HepG2 (cell line): Measurements from ENCODE around the gene HIF1AN. TPM values are rescaled to one million over a fixed set of nuclear protein-coding genes. Genes with fewer than 3 reads are reported as not detected.

Experiments
- EEA1 ChIP-seq: sonication (generic); formaldehyde crosslinking; IDR thresholded peaks from 2 replicates; pipeline ENCODE4 v1.5.1; 2020; ENCODE audit warnings: mild to moderate bottlenecking, missing genetic modification reagents, borderline replicate concordance
- ELF3 ChIP-seq: IDR thresholded peaks from 2 replicates; pipeline ENCODE4 v1.6.1; 2016; ENCODE audit warnings: missing genetic modification reagents, missing compliant biosample characterization
- GABPB1 ChIP-seq: IDR thresholded peaks from 2 replicates; pipeline ENCODE4 v1.6.1; 2016; ENCODE audit warnings: mild to moderate bottlenecking, missing genetic modification reagents, moderate library complexity, missing compliant biosample characterization
- HCFC1 ChIP-seq: fragments of 150-350 bp; IDR thresholded peaks from 2 replicates; pipeline ENCODE4 v1.6.1; 2014; ENCODE audit warnings: low read depth, low read length
- HDAC2 ChIP-seq: sonication (generic); formaldehyde crosslinking; IDR thresholded peaks from 2 replicates; pipeline ENCODE4 v1.4.0; 2020; ENCODE audit warnings: missing genetic modification reagents
- HNRNPUL1 ChIP-seq: fragments of 200-400 bp; formaldehyde crosslinking; IDR thresholded peaks from 2 replicates; pipeline ENCODE4 v1.6.1; 2017; ENCODE audit warnings: low read depth, mild to moderate bottlenecking, low read length, moderate library complexity
- NFE2L2 ChIP-seq: fragments of 150-350 bp; IDR thresholded peaks from 2 replicates; pipeline ENCODE4 v1.6.1; 2014; ENCODE audit warnings: low read length
- SKI ChIP-seq: fragments of 450-650 bp; IDR thresholded peaks from one replicate; pipeline ENCODE4 v1.6.1; 2018; ENCODE audit warnings: mild to moderate bottlenecking; ENCODE audit not compliant: partially characterized antibody
- SPEN ChIP-seq: sonication (generic); formaldehyde crosslinking; IDR thresholded peaks from 2 replicates; pipeline ENCODE4 v1.5.1; 2020; ENCODE audit warnings: low read depth, mild to moderate bottlenecking, missing genetic modification reagents
- ZKSCAN1 ChIP-seq: fragments of 150-350 bp; IDR thresholded peaks from 2 replicates; pipeline ENCODE4 v1.6.1; 2014; ENCODE audit warnings: low read length
- ZKSCAN5 ChIP-seq: sonication (generic); formaldehyde crosslinking; IDR thresholded peaks from 2 replicates; pipeline ENCODE4 v1.5.1; 2020; ENCODE audit warnings: mild to moderate bottlenecking, missing genetic modification reagents
- ZNF484 ChIP-seq: sonication (generic); formaldehyde crosslinking; IDR thresholded peaks from 2 replicates; pipeline ENCODE4 v1.5.1; 2020; ENCODE audit warnings: mild to moderate bottlenecking, low read depth, missing genetic modification reagents, borderline replicate concordance
- ZNF569 ChIP-seq: sonication (generic); formaldehyde crosslinking; IDR thresholded peaks from 2 replicates; pipeline ENCODE4 v1.5.0; 2020; ENCODE audit warnings: mild to moderate bottlenecking, missing genetic modification reagents, moderate library complexity, borderline replicate concordance
- ZNF775 ChIP-seq: sonication (generic); formaldehyde crosslinking; IDR thresholded peaks from 2 replicates; pipeline ENCODE4 v1.4.0; 2020; ENCODE audit warnings: missing genetic modification reagents, mild to moderate bottlenecking, moderate library complexity, borderline replicate concordance
- ZSCAN22 ChIP-seq: sonication (generic); formaldehyde crosslinking; IDR thresholded peaks from 2 replicates; pipeline ENCODE4 v1.4.0; 2020; ENCODE audit warnings: mild to moderate bottlenecking, missing genetic modification reagents
- polyA plus RNA-seq, 8 experiments: library from polyadenylated mRNA; depleted of rRNA in 3 of 8; stranded (reverse) in 7 of 8; unstranded in 1 of 8; fragments of >200 nt; fragmentation: Illumina TruSeq in 4 of 8; extraction: Trizol in 4 of 8; gene quantifications; 2 replicates each; pipeline versions ENCODE4 v1.2.1 to v1.2.3, GENCODE V29; 2011 to 2016; ENCODE audit warnings: low read depth in 4 of 8, missing spikeins in 1 of 8, mixed read lengths in 1 of 8; ENCODE audit not compliant: insufficient read depth in 1 of 8
- total RNA-seq, 5 experiments: library from RNA; depleted of rRNA; stranded (reverse); fragments of >200 nt; fragmentation: Illumina TruSeq; extraction: Trizol; gene quantifications; 2 replicates each; pipeline ENCODE4 v1.2.3, GENCODE V29; 2016; ENCODE audit warnings: low read depth in 1 of 5
- TF ChIP-seq, protein P1 (sequence below): sonication (generic); formaldehyde crosslinking; IDR thresholded peaks from 2 replicates; pipeline ENCODE4 v1.4.0; 2020; ENCODE audit warnings: mild to moderate bottlenecking, missing genetic modification reagents
- TF ChIP-seq, protein P2 (sequence below): sonication (generic); formaldehyde crosslinking; IDR thresholded peaks from 2 replicates; pipeline ENCODE4 v1.4.0; 2020; ENCODE audit warnings: missing genetic modification reagents
- TF ChIP-seq, protein P3 (sequence below): IDR thresholded peaks from 2 replicates; pipeline ENCODE4 v1.6.1; 2016; ENCODE audit warnings: missing biosample characterization, missing genetic modification reagents, low read depth
- TF ChIP-seq, protein P4 (sequence below), 2 experiments: sonication (generic) in 1 of 2; formaldehyde crosslinking in 1 of 2; IDR thresholded peaks; 2 replicates each; pipeline versions ENCODE4 v1.6.1 to v1.9.0; 2014 to 2022; ENCODE audit warnings: antibody characterized with exemption in 1 of 2, borderline replicate concordance in 1 of 2, inconsistent platforms in 1 of 2, low read depth in 1 of 2, missing genetic modification reagents in 1 of 2

The HIF1AN gene
- total and polyA plus RNA-seq, 2 of the 13 experiments (the other 11 are each of a cell fraction or from before 2014, with no cell fraction given): 8.6 to 10.7 TPM

DNA sequence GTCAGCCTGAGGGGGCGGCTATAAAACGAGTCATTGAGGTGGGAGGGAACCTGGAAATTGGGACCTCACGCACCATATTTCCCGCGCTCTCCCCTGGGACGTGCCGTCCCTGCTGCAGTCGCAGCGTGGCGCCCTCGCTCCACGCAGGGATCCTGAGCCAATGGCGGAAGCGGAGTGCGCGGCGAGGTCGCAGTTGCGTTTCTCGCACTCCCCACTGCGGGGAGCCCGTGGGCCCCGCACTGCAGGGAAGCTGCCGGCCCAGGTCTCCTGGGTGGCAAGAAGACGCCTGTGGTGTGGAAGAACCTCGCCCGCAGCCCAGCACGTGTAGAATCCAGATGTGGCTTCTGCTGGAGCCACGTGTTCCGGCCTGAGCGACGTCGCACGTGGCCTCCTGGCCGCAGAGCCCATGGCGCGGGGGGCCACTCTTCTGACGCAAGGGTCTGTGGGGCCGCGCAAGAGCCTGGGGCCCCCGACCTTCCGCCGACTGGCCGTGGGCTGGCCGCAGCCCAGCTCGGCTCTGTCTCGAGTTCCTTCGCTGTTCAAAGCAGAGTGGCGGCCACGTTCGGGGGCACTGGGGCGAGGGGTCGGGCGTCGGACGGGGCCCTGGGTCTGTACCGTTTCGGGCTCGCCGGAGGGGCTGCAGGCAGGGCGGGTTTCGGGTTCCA lies 26.4 kb downstream of the HIF1AN start (continued):
- TF ChIP-seq, protein P1, sequence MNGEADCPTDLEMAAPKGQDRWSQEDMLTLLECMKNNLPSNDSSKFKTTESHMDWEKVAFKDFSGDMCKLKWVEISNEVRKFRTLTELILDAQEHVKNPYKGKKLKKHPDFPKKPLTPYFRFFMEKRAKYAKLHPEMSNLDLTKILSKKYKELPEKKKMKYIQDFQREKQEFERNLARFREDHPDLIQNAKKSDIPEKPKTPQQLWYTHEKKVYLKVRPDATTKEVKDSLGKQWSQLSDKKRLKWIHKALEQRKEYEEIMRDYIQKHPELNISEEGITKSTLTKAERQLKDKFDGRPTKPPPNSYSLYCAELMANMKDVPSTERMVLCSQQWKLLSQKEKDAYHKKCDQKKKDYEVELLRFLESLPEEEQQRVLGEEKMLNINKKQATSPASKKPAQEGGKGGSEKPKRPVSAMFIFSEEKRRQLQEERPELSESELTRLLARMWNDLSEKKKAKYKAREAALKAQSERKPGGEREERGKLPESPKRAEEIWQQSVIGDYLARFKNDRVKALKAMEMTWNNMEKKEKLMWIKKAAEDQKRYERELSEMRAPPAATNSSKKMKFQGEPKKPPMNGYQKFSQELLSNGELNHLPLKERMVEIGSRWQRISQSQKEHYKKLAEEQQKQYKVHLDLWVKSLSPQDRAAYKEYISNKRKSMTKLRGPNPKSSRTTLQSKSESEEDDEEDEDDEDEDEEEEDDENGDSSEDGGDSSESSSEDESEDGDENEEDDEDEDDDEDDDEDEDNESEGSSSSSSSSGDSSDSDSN: 0 out of 2 replicates have a peak, but pooled peaks have one; percentile 22
- TF ChIP-seq ZKSCAN5 (no peak), SKI (no peak), HCFC1 (no peak), HDAC2 (CRISPR knock-in tag) (no peak), ELF3 (CRISPR knock-in tag) (peak; percentile 66), ZSCAN22 (CRISPR knock-in tag) (no peak), SPEN (CRISPR knock-in tag) (no peak), HNRNPUL1 (no peak), EEA1 (CRISPR knock-in tag) (no peak), ZKSCAN1 (no peak), NFE2L2 (no peak), ZNF569 (CRISPR knock-in tag) (no peak), ZNF775 (CRISPR knock-in tag) (no peak), GABPB1 (CRISPR knock-in tag) (peak; percentile 73), ZNF484 (no peak)
- TF ChIP-seq, protein P2, sequence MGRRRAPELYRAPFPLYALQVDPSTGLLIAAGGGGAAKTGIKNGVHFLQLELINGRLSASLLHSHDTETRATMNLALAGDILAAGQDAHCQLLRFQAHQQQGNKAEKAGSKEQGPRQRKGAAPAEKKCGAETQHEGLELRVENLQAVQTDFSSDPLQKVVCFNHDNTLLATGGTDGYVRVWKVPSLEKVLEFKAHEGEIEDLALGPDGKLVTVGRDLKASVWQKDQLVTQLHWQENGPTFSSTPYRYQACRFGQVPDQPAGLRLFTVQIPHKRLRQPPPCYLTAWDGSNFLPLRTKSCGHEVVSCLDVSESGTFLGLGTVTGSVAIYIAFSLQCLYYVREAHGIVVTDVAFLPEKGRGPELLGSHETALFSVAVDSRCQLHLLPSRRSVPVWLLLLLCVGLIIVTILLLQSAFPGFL (CRISPR knock-in tag): no peak
- TF ChIP-seq, protein P3, sequence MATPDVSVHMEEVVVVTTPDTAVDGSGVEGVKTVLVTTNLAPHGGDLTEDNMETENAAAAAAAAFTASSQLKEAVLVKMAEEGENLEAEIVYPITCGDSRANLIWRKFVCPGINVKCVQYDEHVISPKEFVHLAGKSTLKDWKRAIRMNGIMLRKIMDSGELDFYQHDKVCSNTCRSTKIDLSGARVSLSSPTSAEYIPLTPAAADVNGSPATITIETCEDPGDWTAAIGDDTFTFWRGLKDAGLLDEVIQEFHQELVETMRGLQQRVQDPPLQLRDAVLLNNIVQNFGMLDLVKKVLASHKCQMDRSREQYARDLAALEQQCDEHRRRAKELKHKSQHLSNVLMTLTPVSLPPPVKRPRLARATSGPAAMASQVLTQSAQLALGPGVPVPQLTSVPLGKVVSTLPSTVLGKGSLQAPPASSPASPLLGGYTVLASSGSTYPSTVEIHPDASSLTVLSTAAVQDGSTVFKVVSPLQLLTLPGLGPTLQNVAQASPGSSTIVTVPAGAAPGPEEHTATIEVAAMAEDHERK (CRISPR knock-in tag): no peak
- TF ChIP-seq, protein P4, sequence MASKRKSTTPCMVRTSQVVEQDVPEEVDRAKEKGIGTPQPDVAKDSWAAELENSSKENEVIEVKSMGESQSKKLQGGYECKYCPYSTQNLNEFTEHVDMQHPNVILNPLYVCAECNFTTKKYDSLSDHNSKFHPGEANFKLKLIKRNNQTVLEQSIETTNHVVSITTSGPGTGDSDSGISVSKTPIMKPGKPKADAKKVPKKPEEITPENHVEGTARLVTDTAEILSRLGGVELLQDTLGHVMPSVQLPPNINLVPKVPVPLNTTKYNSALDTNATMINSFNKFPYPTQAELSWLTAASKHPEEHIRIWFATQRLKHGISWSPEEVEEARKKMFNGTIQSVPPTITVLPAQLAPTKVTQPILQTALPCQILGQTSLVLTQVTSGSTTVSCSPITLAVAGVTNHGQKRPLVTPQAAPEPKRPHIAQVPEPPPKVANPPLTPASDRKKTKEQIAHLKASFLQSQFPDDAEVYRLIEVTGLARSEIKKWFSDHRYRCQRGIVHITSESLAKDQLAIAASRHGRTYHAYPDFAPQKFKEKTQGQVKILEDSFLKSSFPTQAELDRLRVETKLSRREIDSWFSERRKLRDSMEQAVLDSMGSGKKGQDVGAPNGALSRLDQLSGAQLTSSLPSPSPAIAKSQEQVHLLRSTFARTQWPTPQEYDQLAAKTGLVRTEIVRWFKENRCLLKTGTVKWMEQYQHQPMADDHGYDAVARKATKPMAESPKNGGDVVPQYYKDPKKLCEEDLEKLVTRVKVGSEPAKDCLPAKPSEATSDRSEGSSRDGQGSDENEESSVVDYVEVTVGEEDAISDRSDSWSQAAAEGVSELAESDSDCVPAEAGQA (IDR thresholded peaks at IDR 0.05; ENCODE audit: low read depth): no peak
- TF ChIP-seq, protein P4 (CRISPR knock-in tag; IDR thresholded peaks at IDR 0.05; ENCODE audit: borderline replicate concordance): no peak
